ENCODE data around the gene ATN1. TPM values are rescaled to one million over a fixed set of nuclear protein-coding genes. Genes with fewer than 3 reads are reported as not detected.

Gene ATN1
- total and polyA plus RNA-seq, 4 donors, result 3.6 to 12.6 (median 7.9) TPM

GRCh38 chr12:6982532-6982931 lies 54.8 kb downstream of the ATN1 start:
- no peak overlapping the region for H3K4me3 ChIP-seq (ENCODE audit: low read depth in 1 of 3, low read length in 3 of 3)
- H3K27me3 ChIP-seq (ENCODE audit: control insufficient read depth in 4 of 4, insufficient read depth in 4 of 4, low read length in 3 of 4), result no peaks in the 10 kb centered on the region
- H3K9me3 ChIP-seq (ENCODE audit: control insufficient read depth in 4 of 4, low read length in 3 of 4), result no peaks in the 10 kb centered on the region
- TF ChIP-seq GABPA (IDR thresholded peaks at IDR 0.05 in 1 of 2, conservative IDR thresholded peaks at IDR 0.05 in 1 of 2), result no peak
- WGBS, result 93% methylated on average over 7 of the region's 7 CpGs
- peaks cover 0 to 48% (median 37%) of the 10 kb centered on the region in 4 donors for H3K36me3 ChIP-seq (ENCODE audit: control insufficient read depth in 4 of 4, insufficient read depth in 3 of 4, low read depth in 1 of 4, low read length in 3 of 4)
- peaks cover 4 to 28% (median 25%) of the 10 kb centered on the region in 4 donors for H3K4me1 ChIP-seq (ENCODE audit: control insufficient read depth in 4 of 4, insufficient read depth in 4 of 4, low read length in 3 of 4)
- no peak for DNase-seq (ENCODE audit: low spot score)
- H3K27ac ChIP-seq (ENCODE audit: low read depth in 1 of 2, low read length in 2 of 2), result no peak overlapping the region
- no peak overlapping the region for H3K9ac ChIP-seq (ENCODE audit: low read depth in 1 of 2, low read length in 2 of 2)

- no peak for DNase-seq (ENCODE audit: low spot score)
- no peak overlapping the region for H3K9ac ChIP-seq (ENCODE audit: low read depth in 1 of 2, low read length in 2 of 2)
- H3K9me3 ChIP-seq (ENCODE audit: control insufficient read depth in 4 of 4, low read length in 3 of 4), result no peaks in the 10 kb centered on the region
- H3K4me3 ChIP-seq (ENCODE audit: low read depth in 1 of 3, low read length in 3 of 3), result no peak overlapping the region
- H3K4me1 ChIP-seq (ENCODE audit: control insufficient read depth in 4 of 4, insufficient read depth in 4 of 4, low read length in 3 of 4), result peaks cover 0 to 15% (median 12%) of the 10 kb centered on the region in 4 donors
- H3K36me3 ChIP-seq (ENCODE audit: control insufficient read depth in 4 of 4, insufficient read depth in 3 of 4, low read depth in 1 of 4, low read length in 3 of 4), result peaks cover 0 to 16% (median 4%) of the 10 kb centered on the region in 4 donors
- WGBS, result 49% methylated on average over 11 of the region's 11 CpGs
- TF ChIP-seq MAX (IDR thresholded peaks at IDR 0.05) (no peak), FOXA2 (IDR thresholded peaks at IDR 0.05) (peak; percentile 67)
- no peaks in the 10 kb centered on the region for H3K27me3 ChIP-seq (ENCODE audit: control insufficient read depth in 4 of 4, insufficient read depth in 4 of 4, low read length in 3 of 4)
- H3K27ac ChIP-seq (ENCODE audit: low read depth in 1 of 2, low read length in 2 of 2), result no peak overlapping the region
Measured at GRCh38 chr12:6987956-6988553, 60.3 kb downstream of the ATN1 start.

Small RNA genes within 50 kb of the gene (small RNA-seq; reads per million reads assigned to genes)
- gene MIR141, result 4.7 reads per million, percentile 92 among the genes with 10 or more reads in this experiment
- 0.42 reads per million, percentile 47 among the genes with 10 or more reads in this experiment for gene MIR200C
- not detected for gene RNU7-1
- 0.77 reads per million, percentile 71 among the genes with 10 or more reads in this experiment for gene SCARNA12

Other genes with a start within 250 kb of the ATN1 start
- 10 to 100 TPM in 1 of 2 donors, 1 to 10 TPM in 1; 8.5 to 11.5 TPM for gene ZNF384, start 238.6 kb upstream of the ATN1 start, total RNA-seq
- gene ZNF384, start 238.6 kb upstream of the ATN1 start, polyA plus RNA-seq, result 10 to 100 TPM in 1 of 2 donors, 1 to 10 TPM in 1; 3.9 to 12.7 TPM
- not detected for gene PIANP, start 227.1 kb upstream of the ATN1 start, total RNA-seq
- gene PIANP, start 227.1 kb upstream of the ATN1 start, polyA plus RNA-seq, result under 1 TPM in 1 of 2 donors, not detected in 1; 0.03 TPM
- gene COPS7A, start 203.9 kb upstream of the ATN1 start, total RNA-seq, result 10 to 100 TPM; 26.0 to 31.3 TPM
- gene COPS7A, start 203.9 kb upstream of the ATN1 start, polyA plus RNA-seq, result 10 to 100 TPM; 33.5 to 37.7 TPM
- 100 to 1,000 TPM in 1 of 2 donors, 10 to 100 TPM in 1; 59.6 to 131 TPM for gene MLF2, start 174.8 kb upstream of the ATN1 start, total RNA-seq
- gene MLF2, start 174.8 kb upstream of the ATN1 start, polyA plus RNA-seq, result 100 to 1,000 TPM; 194 to 235 TPM
- 100 to 1,000 TPM in 1 of 2 donors, 10 to 100 TPM in 1; 26.3 to 106 TPM for gene PTMS, start 161.6 kb upstream of the ATN1 start, total RNA-seq
- 100 to 1,000 TPM; 103 to 261 TPM for gene PTMS, start 161.6 kb upstream of the ATN1 start, polyA plus RNA-seq
- under 1 TPM; 0.14 to 0.42 TPM for gene LAG3, start 155.4 kb upstream of the ATN1 start, total RNA-seq
- gene LAG3, start 155.4 kb upstream of the ATN1 start, polyA plus RNA-seq, result 1 to 10 TPM in 1 of 2 donors, under 1 TPM in 1; 0.53 to 1.2 TPM
- 10 to 100 TPM; 22.5 to 44.8 TPM for gene CD4, start 138.4 kb upstream of the ATN1 start, total RNA-seq
- gene CD4, start 138.4 kb upstream of the ATN1 start, polyA plus RNA-seq, result 10 to 100 TPM; 15.9 to 41.5 TPM
- gene GPR162, start 106.1 kb upstream of the ATN1 start, total RNA-seq, result 1 to 10 TPM in 1 of 2 donors, under 1 TPM in 1; 0.59 to 2.1 TPM
- 1 to 10 TPM; 1.4 to 2.4 TPM for gene GPR162, start 106.1 kb upstream of the ATN1 start, polyA plus RNA-seq
- 1 to 10 TPM; 1.5 to 1.9 TPM for gene P3H3, start 99.6 kb upstream of the ATN1 start, total RNA-seq
- gene P3H3, start 99.6 kb upstream of the ATN1 start, polyA plus RNA-seq, result 1 to 10 TPM in 1 of 2 donors, under 1 TPM in 1; 0.42 to 1.7 TPM
- gene GNB3, start 87.0 kb upstream of the ATN1 start, total RNA-seq, result under 1 TPM in 1 of 2 donors, not detected in 1; under 0.01 TPM
- under 1 TPM in 1 of 2 donors, not detected in 1; 0.12 TPM for gene GNB3, start 87.0 kb upstream of the ATN1 start, polyA plus RNA-seq
- gene CDCA3, start 76.7 kb upstream of the ATN1 start, total RNA-seq, result 10 to 100 TPM in 1 of 2 donors, under 1 TPM in 1; 0.25 to 26.0 TPM
- 1 to 10 TPM; 1.3 to 3.9 TPM for gene CDCA3, start 76.7 kb upstream of the ATN1 start, polyA plus RNA-seq
- gene USP5, start 75.8 kb upstream of the ATN1 start, total RNA-seq, result 10 to 100 TPM; 39.8 to 41.0 TPM
- 10 to 100 TPM; 15.2 to 31.6 TPM for gene USP5, start 75.8 kb upstream of the ATN1 start, polyA plus RNA-seq
- 100 to 1,000 TPM; 190 to 252 TPM for gene TPI1, start 60.4 kb upstream of the ATN1 start, total RNA-seq
- gene TPI1, start 60.4 kb upstream of the ATN1 start, polyA plus RNA-seq, result 100 to 1,000 TPM; 540 to 547 TPM
- gene SPSB2, start 54.7 kb upstream of the ATN1 start, total RNA-seq, result 1 to 10 TPM; 3.2 to 4.3 TPM
- gene SPSB2, start 54.7 kb upstream of the ATN1 start, polyA plus RNA-seq, result 1 to 10 TPM; 3.9 to 4.6 TPM
- gene LRRC23, start 23.1 kb upstream of the ATN1 start, total RNA-seq, result 1 to 10 TPM; 2.0 to 3.6 TPM
- gene LRRC23, start 23.1 kb upstream of the ATN1 start, polyA plus RNA-seq, result 1 to 10 TPM in 1 of 2 donors, under 1 TPM in 1; 0.92 to 2.3 TPM
- gene ENO2, start 13.4 kb upstream of the ATN1 start, total RNA-seq, result 1 to 10 TPM; 1.1 to 3.1 TPM
- gene ENO2, start 13.4 kb upstream of the ATN1 start, polyA plus RNA-seq, result 1 to 10 TPM; 1.3 to 1.6 TPM
- not detected for gene RNU7-1, start 15.9 kb downstream of the ATN1 start, total RNA-seq
- gene RNU7-1, start 15.9 kb downstream of the ATN1 start, polyA plus RNA-seq, result not detected
- 10 to 100 TPM; 49.2 to 53.8 TPM for gene C12orf57, start 16.1 kb downstream of the ATN1 start, total RNA-seq
- 100 to 1,000 TPM in 1 of 2 donors, 10 to 100 TPM in 1; 77.7 to 193 TPM for gene C12orf57, start 16.1 kb downstream of the ATN1 start, polyA plus RNA-seq
- gene PTPN6, start 23.4 kb downstream of the ATN1 start, total RNA-seq, result 10 to 100 TPM; 19.7 to 41.0 TPM
- gene PTPN6, start 23.4 kb downstream of the ATN1 start, polyA plus RNA-seq, result 10 to 100 TPM; 15.2 to 19.4 TPM
- gene PHB2, start 42.7 kb downstream of the ATN1 start, total RNA-seq, result 10 to 100 TPM; 82.7 to 99.1 TPM
- 100 to 1,000 TPM; 107 to 133 TPM for gene PHB2, start 42.7 kb downstream of the ATN1 start, polyA plus RNA-seq
- gene EMG1, start 43.0 kb downstream of the ATN1 start, total RNA-seq, result 10 to 100 TPM; 14.7 to 18.0 TPM
- 10 to 100 TPM; 11.5 to 28.6 TPM for gene EMG1, start 43.0 kb downstream of the ATN1 start, polyA plus RNA-seq
- gene LPCAT3, start 90.5 kb downstream of the ATN1 start, total RNA-seq, result 10 to 100 TPM; 57.7 to 96.5 TPM
- gene LPCAT3, start 90.5 kb downstream of the ATN1 start, polyA plus RNA-seq, result 10 to 100 TPM; 41.9 to 96.3 TPM
- gene C1S, start 132.8 kb downstream of the ATN1 start, total RNA-seq, result 1,000 to 10,000 TPM in 1 of 2 donors, 100 to 1,000 TPM in 1; 267 to 2,029 TPM
- 1,000 to 10,000 TPM; 1,439 to 1,696 TPM for gene C1S, start 132.8 kb downstream of the ATN1 start, polyA plus RNA-seq
- 1,000 to 10,000 TPM in 1 of 2 donors, 100 to 1,000 TPM in 1; 211 to 1,249 TPM for gene C1R, start 164.5 kb downstream of the ATN1 start, total RNA-seq
- gene C1R, start 164.5 kb downstream of the ATN1 start, polyA plus RNA-seq, result 1,000 to 10,000 TPM; 1,058 to 1,822 TPM
- 100 to 1,000 TPM in 1 of 2 donors, 10 to 100 TPM in 1; 67.5 to 188 TPM for gene C1RL, start 181.3 kb downstream of the ATN1 start, total RNA-seq
- 100 to 1,000 TPM; 104 to 145 TPM for gene C1RL, start 181.3 kb downstream of the ATN1 start, polyA plus RNA-seq
- gene RBP5, start 200.9 kb downstream of the ATN1 start, total RNA-seq, result 10 to 100 TPM; 12.9 to 47.1 TPM
- 100 to 1,000 TPM in 1 of 2 donors, 10 to 100 TPM in 1; 80.2 to 108 TPM for gene RBP5, start 200.9 kb downstream of the ATN1 start, polyA plus RNA-seq
- gene CLSTN3, start 202.4 kb downstream of the ATN1 start, total RNA-seq, result 10 to 100 TPM; 27.1 to 37.2 TPM
- 10 to 100 TPM in 1 of 2 donors, 1 to 10 TPM in 1; 6.1 to 26.5 TPM for gene CLSTN3, start 202.4 kb downstream of the ATN1 start, polyA plus RNA-seq